ENCODE results near the gene SETBP1.

Gene SETBP1

DNA sequence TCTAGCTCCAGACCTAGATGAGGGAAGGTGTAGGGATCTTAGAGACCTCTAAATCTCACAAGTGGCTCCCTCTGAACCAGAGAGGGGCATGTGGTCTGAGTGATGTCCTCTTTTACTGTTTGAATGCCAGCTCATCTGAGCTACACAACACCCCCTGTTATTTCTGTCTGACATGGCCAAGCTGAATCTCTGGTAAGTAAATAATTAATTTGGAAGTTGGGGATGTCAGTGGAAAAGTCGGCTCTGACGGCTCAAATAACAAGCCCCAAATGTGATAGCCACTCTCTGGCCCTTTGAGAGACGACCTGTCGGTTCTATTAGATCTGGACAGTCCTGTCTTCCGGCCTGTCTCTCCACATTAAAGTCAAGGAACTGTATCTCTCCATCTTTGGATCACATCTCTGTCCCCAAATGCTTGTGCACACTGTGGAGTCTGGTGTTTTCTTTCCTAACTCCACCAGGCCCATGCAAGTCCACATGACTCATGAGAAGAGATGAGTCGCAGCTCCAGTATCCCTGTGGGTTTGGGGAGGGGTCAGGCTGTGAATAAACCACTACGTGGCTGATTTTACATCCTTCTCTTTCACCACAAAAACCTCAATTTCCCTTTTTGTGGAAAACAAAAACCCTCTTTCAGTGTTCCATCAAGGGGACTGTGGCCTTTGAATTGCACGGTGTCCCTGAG lies 52.5 kb downstream of the SETBP1 start:
- FAIRE-seq, result no peak

DNA sequence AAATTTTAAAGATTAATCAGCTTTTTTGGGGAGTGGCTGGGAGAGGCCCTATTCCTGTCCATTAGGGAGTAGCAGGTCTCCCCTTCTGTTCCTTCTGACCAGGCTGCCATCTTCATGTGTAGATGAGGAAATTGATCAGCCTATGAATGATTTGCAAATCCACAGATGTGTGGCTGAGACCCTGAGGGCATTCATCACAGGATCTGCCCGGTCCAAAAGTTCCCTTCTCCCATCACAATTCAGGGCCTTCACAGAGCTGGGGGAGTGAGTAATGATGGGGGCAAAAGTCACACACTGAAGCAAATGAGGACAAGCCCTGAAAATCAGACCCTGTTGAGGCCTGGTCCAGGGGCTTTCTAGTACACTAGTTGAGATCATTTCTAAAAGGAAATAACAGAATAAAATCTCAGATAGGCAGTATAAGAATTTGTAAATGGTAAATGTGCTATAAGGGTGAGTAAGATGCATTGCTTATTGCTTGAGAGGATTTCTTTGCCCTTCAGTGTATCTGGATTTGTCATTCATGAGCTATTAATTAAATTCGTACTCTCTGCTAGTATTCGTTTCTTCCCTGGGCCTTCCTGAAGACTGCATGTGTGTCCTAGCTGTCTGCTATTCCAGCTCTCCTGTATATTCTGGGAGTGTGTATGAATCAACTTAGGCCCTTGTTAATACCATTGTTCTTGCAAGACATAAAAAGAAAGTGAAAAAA lies 53.2 kb downstream of the SETBP1 start:
- no peak for FAIRE-seq

DNA sequence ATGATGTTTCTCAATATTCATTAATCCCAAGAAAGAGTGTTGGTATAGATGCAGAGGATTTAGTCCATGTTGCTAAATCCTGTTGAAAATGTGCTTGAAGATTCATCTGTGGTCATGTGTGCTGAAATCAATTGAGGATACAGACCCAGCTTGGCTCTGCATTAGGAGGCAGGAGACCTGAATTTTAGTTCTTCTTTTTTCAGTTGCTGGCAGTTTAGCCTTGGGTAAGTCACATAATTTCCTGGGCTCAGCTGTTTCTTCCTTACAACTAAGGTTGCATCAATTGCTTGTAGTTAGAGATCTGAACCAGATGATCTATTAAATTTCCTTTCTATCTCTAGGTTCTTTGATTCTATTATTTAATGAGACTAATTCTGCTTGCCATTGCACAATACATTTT lies 54.4 kb downstream of the SETBP1 start:
- FAIRE-seq, result no peak

DNA sequence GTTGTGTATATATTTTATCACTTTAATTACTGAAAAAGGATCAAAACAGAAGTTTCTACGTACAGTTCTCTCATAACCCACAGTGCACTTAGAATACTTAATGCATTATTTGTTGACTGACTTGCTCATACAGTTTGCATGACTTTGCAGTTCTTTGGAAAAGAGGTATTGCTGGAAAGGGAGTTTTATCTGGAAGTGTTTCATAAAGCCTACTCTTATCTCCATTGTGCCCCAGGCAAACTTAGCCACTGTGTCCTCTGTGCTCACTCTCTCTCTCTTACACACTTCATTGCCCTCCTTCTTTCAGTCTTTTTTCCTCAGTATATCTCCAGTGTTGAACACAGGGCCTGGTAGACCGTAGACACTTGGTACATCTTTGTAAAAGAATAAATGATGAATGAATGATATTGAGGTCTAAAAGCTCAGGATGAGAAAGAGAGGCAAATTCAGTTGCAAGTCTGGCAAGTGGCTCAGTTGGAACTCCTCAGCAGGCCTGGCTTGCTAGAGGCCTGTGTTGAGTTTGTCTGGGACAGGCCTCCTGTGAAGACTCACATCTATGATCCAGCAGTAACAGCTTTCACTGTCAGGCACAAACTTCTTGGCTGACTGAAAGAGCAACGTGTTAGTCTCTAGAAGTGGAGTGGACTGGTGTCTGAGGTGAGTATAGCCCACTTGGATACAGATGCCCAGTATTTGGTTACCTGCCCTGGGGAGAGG lies 56.1 kb downstream of the SETBP1 start:
- FAIRE-seq, result no peak

DNA sequence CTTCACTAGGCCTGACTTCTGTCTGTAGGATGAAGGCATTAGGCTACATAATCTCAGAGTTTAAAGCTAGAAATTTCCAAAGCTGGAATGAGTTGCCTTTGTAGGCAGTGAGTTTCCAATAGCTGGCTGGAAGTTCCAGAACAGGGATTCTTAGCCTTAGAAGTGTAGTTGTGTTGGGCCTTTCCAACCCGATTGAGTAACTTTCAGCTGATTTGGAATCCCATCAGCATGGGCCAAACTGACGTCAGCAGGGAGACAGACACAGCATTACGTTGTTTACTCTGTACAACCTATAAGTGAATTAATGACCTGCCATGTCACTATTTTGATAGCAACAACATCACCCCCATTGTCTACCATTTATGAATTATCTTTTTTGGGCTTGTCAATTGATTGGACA lies 56.9 kb downstream of the SETBP1 start:
- FAIRE-seq, result no peak

DNA sequence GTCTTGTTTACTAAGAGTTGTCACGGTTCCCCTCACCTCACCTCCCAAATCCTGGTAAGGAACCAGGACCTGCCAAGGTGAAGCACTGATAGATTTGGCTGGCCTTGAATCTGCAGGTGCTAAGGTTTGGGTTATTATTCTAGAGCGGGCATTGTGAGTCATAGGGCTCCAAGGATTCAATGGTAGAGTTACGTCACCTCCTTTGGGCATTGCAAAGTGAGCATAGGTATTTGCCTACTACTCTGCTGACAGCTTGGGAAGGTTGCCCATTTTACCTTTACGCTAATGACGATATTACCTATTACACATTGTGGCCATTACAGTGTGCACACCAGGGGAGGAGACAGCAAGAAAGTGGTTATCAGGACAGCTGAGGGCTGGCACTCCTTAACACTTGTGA lies 59.3 kb downstream of the SETBP1 start:
- FAIRE-seq, result no peak

DNA sequence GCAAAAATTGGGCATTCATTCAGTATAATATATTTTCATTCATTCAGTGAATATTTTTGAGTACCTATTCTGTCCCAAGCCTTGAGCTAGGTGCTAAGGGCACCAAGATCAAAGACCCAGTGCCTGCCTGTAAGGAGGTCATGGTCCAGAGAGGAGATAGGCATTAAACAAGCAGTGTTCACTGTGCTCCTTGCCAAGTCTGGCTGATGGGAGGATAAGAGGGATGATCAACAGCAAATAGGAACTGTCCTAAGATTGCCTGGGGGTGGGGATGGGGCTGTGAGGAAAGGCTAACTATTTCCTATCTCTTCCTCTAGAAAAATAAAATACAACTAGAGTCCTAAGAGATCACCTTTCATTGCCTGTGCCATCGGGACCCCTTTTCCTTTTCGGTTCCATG lies 60.4 kb downstream of the SETBP1 start:
- FAIRE-seq, result no peak

DNA sequence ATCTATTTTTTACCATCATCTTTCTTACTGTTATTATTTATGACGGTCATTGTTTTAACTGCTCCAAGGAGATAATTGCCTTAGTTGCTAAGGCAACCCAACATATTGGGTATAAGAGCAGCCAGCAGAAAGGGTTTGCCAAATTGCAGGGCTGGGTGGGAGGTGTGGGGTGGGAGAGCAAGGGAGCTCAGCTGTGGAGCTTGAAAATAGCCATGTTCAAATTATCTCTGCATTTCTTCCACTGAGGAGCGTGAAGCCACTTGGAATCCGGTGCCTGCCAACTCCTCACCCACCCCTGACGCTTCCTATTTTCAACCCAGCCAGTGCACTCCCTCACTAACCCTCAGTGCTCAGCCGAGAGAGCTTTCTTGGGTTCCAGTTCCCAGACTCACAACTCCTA lies 60.8 kb downstream of the SETBP1 start:
- no peak for FAIRE-seq

DNA sequence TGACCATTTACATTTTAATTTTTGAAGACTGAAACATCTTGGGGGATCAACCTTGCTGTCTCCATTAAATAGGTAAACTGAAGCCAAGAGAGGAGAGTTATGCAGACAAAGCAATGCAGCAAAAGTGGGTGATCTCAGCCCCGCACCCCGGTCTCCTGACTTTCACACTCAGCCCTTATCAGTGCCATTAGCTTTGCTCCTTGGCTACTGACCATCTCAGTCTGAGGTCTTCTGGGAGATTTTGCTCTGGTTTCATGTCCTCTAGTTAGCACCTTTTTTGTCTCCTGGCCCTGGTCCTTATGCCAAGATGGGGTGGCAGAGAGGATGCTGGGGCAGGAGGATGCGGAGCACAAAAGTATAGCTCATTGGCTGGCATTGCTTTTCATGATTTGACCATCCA lies 61.4 kb downstream of the SETBP1 start:
- FAIRE-seq, result no peak

DNA sequence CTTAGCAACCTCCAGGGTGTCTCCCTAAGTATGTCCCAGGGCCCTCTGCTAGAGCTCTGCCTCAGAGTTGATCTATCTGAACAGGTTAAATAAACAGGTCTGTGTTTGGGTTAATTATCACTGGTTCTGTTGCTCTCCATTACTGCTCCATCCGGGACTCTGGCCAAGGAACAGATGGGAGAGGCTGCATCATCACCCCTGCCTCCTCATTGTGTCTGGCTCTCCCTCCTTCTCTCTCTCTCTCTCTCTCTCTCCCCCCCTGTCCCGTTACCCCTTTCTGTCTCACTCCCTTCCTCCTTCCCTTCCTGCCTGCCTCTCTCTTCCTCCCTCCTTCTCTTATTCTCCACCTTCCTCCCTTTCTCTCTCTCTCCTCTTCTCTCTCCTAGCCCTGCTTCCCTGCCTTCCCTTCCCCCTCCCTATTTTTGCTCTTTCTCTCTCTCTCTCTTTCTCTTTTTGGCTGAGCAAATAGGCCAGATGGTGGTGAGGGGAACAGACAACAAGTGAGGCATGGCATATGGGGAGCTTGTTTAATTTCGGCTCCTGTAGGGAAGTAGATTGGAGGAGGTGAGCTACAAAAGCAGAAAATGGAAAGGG lies 62.1 kb downstream of the SETBP1 start:
- FAIRE-seq, result no peak

DNA sequence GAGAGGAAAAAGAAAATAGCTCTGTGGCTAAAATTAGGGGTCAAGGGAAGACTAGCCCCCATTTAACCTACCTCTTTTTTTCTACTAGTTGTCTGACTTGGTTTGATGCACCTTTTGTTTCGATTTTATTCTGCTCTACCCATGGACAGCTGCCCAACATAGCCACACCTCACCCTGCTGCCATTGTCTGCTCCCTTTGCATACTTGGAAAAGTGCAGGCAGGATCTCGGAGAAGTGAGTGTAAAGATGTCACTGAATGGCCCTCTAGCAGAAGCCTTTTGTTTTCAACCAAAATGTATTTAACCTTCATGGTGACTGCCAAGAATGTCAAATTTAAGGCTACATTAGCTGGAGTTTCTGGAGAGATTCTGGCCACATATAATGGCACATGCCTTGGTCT lies 62.9 kb downstream of the SETBP1 start:
- no peak for FAIRE-seq

DNA sequence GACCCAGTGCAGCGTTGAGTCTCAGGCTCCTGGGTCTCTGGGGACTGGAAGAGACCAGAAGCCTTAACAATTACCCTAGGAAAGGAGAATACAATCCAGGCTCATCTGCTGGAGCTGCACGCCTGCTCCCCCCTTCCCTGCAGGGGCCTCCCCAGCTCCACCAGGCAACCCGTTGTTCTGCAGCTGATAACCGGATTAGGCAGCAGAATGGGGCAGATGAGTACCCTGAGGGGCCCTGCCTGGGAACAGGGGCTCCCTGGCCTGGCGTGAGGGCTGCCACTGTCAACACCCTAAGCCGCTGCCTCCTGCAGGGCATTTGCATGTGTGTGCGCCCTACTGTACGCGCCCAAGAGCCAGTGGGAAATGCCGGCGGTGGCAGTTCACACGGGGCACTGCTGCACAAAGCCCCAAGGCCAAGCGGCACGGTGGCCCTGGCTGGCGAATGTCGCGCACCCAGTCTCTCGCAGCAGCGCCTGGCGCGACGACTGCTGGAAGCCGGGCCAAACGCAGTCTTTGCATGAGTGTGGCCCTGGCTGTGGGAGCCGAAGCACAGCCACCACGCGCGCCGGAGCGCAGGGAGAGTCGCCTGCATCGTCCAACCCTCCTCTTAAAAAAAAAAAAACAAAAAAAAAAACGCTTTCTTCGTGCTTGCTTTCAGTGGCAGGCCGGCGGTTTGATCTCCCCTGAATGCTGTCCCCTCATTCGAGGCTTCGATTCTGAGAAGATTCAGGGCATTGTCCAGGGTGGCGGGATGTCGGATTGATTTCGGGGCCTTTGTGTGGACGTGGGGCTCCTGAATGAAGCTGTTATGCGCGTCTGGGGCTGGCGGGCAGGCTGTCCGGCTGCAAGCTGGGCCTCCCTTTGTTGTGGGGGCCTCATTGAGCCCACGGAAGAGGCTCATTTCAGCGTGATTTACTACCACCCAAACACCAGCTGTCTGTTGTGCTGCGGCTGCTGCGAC lies 63.8 kb downstream of the SETBP1 start:
- no peak for FAIRE-seq

DNA sequence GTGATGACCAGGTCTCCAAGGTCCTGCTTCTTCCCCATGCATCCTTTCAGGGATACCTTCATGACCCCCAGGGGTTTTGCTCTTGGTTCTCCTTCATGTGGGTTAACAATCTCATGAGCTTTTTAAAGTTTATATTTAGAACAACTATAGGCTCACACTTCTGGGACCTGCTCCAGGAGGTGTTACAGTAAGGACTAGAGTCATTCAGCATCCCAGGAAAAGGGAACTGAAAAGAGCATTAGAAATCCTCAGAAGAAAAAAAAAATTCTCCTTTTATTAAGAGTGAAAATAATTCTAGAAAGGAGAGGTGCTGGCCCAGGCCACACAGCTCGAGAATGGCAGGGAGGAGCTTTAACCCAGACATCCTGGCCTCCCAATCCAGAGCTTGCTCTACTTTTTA lies 66.5 kb downstream of the SETBP1 start:
- FAIRE-seq, result no peak

DNA sequence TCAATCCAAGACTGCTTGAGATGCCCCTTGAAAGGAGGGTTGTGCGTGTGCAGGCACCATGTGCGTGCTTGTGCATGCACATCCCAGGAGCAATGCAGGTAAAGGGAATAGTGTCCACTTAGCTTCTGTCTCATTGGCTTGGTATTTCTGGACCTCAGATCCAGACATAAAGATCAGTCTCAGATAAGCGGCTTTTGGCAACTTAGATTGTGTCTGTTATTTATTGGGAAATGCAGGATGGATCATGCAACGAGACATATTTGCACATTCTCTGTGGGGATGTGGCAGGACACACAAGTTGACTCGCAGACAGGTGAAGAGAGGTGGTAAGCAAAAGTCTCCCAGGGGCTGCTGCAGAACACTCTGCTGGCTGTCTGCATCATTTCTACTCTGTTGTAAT lies 67.9 kb downstream of the SETBP1 start:
- no peak for FAIRE-seq

DNA sequence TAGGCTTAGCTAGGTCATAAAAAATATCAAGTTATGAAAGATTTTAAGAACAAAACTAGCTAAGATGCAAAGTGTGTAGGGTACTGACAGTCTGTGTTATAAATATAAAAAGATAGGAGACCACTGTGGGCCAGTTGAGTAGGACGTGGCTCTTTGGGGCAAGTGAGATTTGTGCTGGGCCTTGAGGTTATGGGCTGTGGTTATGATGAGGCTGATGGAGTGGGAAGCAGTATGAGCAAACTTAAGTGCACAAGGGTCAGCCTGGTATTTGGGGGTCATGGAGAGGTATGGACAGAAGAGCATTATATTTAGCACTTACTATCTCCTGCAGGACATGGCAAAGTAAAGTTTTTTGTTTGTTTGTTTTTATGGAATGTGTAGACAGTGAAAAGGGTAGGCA lies 70.1 kb downstream of the SETBP1 start:
- FAIRE-seq, result no peak

DNA sequence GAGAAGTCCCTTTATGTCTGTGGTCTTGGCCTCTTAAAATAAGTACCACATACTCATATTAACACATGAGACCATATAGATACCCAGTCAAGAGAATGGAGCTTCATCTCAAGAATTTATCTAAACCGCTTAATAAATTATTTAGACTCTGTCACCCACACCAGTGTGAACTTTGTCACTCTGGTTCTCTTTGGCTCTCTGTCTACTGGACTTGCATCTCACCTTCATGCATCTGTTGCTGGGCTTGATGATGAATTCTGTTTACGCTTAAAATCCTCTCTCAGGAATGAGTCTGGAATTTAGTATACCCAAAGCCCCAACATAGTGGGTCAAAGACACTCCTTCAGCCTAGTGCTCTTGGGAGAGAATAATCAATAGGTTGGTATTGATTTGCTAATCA lies 73.9 kb downstream of the SETBP1 start:
- FAIRE-seq, result no peak

DNA sequence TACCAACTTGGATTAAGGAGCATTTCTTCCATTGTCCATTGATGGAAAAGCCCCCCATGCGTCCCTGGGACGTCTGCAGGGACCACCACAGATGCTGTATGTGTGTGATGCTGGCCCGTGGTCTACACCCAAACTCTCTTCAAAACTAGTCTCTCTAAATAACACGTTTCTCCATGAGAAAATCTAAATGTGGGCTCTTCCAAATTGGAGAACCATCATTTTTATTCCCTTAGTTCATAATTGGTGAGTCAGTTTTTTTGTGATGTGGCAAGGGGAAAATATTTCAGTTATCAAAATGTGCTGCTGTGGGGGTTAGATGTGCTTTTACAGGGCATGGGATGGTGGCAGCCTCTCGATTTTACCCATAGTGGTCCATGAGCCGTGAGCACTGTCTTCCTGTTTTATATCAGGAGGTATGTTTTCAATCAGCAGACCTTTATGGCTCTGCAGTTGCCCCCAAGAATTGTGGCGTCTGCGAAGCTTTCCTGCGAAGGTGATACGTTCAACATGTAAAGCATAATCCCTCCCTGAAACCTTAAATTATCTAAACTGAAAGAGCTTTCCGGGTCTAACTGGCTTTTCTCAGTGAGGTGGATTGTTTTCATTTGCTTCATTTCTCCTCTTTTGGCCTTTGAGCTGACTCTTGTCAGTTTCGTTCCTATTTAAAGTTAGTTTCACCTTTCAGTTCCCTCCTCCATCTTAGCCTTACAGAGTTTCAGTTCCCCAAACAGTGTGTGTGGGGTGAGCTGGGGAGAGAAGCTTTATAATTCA lies 78.4 kb downstream of the SETBP1 start:
- FAIRE-seq, result no peak

DNA sequence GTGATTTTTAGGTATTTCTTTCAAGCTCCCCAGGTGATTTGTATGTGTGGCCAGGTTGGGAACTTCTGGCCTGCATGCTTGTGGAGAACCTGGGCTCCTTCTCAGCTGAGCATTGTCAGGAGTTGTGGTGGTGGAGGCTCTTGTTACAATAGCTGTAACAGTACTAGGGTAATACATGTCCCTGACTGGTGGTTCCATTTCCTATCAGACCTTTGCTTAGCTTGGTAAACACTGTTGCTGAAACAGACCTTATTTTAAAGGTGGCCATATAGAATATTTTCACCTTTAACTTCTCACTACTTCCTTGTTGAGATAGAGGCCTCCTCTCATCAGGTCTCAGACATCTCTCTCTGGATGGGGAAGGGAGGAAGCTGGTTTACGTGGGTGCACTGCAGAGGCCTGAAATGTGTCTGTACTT lies 79.2 kb downstream of the SETBP1 start:
- FAIRE-seq, result no peak

DNA sequence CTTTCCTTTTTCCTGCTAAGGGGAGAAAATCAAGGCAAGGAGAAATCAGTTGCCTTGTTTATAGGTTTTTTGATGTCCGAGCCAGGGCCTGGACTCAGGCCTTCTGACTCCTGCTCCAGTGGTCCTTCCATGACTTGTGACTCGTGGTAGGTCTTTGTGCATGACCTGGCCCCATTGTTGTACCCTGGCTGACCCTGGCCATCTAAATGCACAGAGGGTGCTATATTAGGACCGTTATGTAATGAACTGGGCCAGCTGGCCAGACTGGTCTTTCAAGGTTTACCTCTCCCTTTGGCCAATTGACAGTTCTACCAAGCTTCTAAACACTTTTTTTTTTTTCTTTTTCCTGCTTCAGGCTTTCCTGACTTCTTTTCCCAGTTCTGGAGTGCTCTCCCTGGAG lies 81.1 kb downstream of the SETBP1 start:
- FAIRE-seq, result no peak

DNA sequence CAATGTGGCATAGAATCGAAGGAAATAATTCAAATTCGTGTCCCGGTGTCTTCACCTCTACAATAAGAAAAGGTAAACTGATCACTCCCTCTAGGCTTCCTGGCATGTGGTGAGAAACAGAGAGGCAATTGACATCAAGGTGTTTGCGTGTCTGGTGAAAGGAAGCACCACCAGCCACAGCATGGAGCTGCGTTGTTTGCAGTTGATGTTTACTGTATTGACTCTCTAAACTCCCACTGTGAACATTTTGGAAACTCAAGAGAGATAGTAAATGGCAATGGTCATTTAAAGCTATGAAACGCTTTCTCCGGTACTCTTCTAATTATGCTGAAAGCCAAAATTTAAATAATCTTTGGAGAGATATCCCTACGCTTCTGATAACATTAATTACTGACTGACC lies 82.6 kb downstream of the SETBP1 start:
- FAIRE-seq, result no peak

DNA sequence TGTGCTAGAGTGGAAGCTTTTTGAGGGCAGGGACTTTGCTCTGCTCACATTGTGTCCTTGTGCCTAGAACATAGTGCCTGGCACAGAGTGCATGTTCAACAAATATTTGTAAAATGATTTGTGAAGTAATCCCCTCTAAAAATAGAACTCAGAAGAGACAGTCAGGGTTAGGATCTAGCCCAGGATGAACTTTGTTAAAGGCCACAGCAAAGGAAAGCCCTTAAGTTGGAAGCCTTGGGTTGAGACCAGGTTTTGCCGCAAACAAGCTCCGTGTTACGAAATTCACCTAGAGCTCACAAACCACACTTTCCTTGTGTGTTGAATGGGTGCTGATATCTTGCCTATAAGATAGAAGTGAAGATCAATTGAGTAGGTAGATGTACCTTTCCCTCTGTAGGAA lies 84.2 kb downstream of the SETBP1 start:
- FAIRE-seq, result no peak

DNA sequence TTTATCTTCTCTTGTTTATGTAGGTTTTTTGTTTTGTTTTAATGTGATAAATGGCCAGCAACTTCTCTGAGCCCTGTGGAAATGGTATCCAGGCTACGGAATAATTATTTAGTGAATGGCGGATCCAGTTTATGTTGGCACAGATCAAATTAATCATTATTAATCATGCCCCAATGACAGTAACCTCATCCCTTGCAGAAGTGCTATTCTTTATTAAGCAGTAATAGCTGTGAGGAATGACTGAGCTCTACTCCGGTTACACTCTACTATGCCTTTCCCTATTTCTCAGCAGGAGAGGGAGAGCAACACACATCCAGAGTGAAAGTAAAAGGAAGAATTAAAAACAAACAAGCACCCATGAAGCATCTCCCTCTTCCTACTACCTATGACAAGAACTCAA lies 84.8 kb downstream of the SETBP1 start:
- no peak for FAIRE-seq
